GM18511 (cell line): ENCODE data around the gene PCNX3.
"Not testable (repeated sequence)": the region's sequence is repeated elsewhere in the genome, so short reads cannot be mapped to it uniquely, and the experiment has no call there.

Experiments
- ATAC-seq: cut with Tn5 transposase; IDR thresholded peaks from one replicate; pipeline ENCODE4 v1.9.1; 2021; ENCODE audit warnings: mild to moderate bottlenecking, moderate library complexity; ENCODE audit not compliant: unreplicated experiment

Gene PCNX3

GRCh38 chr11:65652511-65653228 is 37.1 kb downstream of the PCNX3 start:
- peak; percentile 83 for ATAC-seq

DNA sequence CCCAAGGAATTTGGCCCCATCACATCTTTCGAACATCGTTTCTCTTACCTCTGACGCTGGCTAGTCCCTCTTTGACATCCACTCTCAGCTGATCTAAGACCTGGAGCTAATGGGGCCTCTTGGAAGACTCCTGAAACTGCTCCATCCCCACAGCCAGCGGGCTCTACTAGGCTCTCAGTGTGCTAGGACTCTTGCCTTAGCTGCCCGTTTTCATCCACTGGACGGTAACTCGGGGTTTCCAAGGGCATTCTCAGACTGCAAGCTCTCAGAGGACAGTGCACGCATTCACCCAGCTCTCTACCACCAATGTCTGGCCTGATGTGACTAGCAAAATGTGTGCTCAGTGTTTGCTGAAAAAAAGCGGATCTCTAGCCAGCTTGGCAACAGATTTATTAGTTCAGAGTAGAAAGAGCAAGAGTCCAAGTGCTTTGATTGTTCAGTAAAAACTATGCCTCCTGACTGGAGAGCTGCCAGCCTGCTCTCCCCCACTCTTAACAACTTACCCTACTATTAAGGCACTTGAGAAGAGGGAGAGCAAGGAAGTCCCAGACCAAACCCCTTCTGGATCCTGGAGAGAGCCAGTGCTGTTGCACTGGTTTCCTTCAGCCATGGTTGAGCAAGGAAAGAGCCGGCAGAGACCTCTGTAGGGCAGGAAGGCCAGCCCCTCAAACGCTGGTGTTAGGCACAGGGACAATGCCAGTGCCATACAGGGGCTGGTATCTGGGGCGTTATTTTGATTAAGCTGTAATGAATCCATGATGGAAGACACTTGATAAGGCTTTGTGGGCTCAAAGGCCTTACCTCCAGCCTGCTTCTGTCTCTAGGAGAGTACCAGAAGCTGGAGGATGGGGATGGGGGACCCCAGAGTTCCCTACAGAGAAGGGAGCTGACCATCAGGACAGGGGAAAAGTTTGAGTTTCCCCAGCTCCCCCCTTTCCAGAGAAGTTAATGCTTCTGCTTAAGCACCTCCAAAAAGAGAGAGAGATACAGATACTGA is 38.0 kb downstream of the PCNX3 start:
- ATAC-seq: no peak

DNA sequence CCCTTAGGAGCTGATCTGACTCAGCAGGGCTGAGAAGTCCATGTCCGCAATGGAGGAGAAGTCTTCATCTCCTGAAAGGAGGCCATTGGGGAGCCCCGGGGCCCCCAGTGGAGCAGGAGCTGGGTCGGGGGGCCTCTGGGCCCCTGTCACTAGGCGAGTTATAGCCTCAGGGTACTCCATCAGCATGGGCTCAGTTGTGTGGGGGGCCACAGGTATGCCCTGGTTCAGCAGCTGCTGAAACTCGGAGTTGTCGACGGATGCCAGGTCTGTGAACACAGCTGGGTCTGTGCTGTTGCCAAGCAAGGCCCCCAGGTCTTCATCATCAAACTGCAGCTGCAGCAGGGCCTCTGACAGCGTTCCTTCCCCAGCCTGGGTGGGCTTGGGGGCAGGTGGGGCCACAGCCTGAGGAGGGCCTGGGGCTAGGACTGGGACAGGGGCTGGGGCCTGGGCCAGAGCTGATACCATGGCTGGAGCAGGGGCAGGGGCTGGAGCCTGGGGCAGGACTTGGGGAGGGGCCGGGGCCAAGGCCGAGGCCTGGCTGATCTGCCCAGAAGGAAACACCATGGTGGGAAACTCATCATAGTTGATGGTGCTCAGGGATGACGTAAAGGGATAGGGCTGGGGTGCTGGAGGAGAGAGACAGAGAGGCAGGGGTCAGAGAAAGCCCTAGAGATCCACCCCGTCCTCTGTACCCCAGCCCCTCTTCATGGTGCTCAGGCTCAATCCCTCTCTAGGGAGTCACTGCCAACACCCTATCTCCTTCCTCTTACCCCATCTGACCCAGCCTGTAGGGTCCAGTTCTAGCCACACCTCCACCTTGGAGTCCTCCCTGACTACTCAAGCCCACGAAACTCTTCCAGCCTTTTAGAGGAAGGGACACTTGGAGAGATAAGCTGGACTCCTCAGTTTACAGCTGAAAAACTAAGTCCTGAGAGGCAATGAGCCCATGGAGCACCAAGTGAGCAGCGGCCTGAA is 39.1 kb downstream of the PCNX3 start:
- no peak for ATAC-seq

DNA sequence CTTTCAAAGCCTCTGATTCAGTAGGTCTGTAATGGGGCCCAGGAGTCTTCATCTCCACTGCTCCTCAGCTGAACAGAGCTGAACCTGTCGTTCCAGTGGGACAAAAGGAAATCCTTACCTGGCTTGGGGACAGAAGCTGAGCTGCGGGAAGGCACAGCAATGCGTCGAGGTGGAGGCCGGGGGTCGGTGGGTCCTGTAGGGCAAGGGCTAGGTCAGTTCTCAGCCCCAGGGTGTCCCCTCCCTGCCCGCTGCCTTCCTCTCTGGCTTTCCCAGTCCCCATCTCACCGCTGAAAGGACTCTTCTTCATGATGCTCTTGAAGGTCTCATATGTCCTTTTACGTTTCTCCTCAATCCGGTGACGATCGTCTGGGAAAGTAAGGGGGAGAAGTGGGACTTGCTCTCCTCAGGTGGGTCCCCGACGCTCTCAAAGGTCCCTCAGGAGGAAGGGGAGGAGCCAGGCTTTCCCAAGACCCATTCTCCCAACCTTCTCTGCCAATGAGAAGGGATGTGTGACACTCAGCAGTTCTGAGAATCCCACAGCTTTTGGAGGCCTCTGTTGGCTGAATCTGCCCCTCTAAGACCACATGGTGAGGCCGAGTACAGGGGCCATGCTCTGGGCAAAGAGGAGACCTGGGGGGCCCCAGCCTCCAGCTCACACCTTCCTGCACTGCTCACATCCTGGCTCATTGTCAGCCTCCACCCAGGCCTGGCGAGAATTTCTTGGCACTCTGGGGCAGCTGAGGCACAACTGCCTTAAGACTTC is 40.2 kb downstream of the PCNX3 start:
- no peak for ATAC-seq

GRCh38 chr11:65657426-65657825 is 41.9 kb downstream of the PCNX3 start:
- no peak for ATAC-seq

DNA sequence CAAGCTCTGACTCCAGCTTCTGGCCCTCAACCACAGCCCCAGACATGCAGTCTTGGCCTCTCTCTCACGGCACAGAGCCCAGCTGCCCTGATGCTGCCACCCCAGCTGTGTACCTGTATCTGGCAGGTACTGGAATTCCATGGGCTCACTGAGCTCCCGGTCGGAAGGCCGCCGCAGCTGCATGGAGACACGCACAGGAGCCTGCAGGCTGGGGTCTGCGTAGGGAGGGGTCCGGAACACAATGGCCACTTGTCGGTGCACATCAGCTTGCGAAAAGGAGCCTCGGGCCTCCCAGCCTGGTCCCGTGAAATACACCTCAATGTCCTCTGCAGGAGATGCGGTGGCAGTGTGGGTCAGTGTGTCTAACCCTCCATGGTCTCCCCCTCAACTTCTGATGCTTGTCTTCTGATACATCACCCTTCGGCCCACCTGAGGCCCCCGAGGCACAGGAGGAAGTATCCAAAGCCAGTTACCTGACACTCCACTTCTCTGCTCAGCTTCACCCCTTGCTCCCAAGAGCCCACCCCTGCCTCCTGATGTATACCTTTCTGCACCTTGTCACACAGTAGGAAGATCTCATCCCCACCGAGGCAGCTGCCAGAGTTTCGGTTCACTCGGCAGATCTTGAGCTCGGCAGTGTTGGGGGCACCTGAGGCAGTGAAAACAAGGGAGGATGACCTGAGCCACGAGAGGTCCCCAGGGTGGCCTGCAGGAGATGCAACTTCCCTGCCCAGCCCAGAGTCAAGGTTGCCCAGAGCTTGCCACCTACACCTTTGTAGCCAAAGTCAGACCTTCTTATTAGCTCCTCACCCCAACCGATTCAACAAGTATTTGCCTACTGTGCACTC is 42.8 kb downstream of the PCNX3 start:
- no peak for ATAC-seq

DNA sequence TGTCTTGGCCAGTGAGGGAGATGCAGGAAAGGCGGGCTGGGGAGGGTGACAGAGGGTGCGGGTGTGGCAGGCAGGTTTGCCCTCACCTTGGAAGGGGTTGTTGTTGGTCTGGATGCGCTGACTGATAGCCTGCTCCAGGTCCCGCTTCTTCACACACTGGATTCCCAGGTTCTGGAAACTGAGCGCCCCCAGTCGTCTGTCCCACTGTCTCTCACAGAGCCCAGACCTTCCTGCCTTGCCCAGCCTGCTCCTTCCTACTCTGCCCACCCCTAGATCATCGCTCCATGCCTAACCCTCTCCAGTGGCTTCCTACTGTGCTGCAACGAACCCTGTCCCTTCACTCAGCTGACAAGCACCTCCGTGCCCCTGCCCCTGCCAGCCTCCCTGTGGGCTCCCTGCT is 44.5 kb downstream of the PCNX3 start:
- ATAC-seq: no peak

DNA sequence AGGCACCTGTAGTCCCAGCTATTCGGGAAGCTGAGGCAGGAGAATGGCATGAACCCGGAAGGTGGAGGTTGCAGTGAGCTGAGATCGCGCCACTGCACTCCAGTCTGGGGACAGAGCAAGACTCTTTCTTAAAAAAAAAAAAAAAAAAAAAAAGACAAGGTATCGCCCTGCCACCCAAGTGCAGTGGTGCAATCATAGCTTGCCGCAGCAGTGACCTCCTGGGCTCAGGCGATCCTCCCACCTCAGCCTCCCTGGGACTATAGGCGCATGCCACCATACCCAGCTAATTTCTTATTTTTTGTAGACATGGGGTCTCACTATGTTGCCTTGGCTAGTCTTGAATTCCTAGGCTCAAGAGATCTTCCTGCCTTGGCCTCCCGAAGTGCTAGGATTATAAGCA is 45.3 kb downstream of the PCNX3 start:
- not testable (repeated sequence) for ATAC-seq

- ATAC-seq: no peak
These were observed 46.1 kb downstream of the PCNX3 start for GRCh38 chr11:65661599-65662246.

DNA sequence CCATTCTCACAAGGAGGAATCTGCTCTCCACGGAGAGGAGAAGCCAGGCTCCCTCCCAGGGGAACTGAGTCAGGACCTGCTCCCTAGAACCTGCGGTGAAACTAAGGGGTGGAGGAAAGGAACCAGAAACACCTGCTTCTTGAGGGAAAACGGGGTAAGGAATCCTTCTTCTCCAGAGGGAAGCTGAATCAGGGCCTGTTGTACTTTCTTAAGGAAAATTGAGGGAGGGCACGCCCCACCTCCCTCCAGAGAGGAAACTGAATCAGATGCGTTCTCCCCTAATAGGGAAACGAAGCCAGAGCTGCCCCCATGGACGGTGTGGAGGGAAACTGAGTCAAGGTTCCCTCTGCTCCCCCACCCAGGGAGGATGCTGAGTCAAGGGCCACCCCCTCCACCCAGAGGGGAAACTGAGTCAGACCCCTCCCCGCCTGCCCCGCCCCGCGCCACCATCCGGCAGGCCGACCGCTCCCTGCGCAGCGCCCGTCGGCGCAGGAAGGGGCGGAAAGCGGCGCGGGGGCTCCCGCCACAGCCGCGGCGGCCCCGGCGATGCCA is 46.7 kb downstream of the PCNX3 start:
- peak; percentile 17 for ATAC-seq

DNA sequence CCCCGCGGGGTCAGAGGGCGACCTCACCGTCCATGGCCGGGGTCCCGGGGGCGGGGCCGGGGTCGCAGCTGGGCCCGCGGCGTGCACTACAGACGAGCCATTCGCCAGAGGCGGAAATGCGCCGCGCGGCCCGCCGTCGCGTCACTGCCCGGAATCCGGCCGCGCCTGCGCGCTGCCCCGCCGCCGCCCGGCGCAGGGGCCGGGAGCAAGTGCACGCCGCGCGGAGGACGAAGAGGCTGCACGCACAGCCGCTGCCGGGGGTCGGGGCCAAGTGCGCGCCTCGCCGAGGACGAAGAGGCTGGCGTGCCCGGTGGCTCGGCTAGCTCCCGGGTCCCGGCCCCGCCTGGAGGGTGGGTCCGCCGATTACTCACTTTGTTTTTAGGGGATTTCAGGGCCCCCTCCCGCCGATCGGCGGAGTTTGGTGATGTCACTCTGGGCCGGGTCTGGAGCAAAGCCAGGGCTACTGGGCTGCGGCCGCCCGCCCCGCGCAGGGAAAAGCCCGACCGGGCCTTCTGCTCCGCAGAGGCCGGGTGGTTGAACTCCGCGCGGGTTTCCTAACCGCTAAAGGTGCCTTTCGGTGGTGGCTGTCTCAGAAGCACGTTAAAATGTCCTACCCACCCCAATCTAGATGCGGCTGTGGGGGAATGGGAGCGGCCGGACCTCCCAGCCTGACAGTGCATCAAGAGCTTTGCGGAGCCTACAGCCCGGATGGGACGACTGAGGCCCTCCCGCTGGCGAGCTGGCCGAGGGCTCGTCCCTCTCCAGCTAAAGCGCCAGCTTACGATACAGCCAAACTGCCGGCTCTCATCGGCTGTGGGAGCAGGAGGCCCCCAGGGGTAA is 47.4 kb downstream of the PCNX3 start, which contains the start of gene RELA:
Gene RELA (minus strand): TSS at position 118 of the 840 bp plus-strand sequence. CDS start 84 bp downstream, at position 34.
- peak; percentile 83 for ATAC-seq

- ATAC-seq: peak; percentile 36
These were observed 48.1 kb downstream of the PCNX3 start for GRCh38 chr11:65663639-65664200.

DNA sequence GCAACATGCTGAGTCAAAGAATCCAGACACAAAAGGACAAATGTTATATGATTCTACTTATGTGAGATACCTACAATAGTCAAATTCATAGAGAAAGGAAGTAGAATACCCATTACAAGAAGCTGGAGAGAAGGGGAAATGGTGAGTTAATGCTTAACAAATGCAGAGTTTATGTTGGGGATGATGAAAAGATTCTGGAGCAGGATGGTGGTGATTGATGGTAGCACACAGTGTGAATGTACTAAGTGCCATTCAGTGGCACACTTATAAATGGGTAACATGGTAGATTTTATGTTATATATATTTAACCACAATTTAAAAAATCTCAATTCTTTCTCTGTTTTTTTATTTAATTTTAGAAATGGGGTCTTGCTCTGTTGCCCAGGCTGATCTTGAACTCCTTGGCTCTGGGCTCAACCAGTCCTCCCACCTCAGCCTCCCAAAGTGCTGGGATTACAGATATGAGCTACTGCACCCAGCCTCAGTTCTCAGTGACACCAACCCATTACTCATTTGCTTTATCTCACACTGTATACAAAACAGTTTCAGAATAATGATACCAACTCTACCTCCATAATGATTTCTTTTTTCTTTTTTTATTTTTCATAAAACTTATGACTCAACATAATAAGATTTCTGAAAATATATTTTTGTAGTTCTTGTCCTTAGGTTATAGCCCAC is 56.7 kb downstream of the PCNX3 start:
- no peak for ATAC-seq

- no peak for ATAC-seq
These were observed 57.4 kb downstream of the PCNX3 start for GRCh38 chr11:65672982-65673381.

- no peak for ATAC-seq
These were observed 64.7 kb downstream of the PCNX3 start for GRCh38 chr11:65680192-65680743.

DNA sequence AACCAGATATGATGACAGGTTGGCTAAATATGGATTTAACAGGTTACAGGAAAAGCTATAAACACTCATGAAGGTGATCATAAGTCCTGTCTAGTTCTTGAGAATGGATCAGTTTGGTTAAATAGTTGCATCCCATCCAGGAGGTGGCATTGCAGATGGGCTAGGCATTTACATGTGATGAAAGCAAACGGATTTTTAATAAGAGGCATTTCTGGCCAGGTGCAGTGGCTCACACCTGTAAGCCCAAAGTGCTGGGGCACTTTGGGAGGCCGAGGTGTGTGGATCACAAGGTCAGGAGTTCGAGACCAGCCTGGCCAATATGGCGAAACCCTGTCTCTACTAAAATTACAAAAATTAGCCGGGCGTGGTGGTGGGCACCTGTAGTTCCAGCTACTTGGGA is 67.9 kb downstream of the PCNX3 start:
- not testable (repeated sequence) for ATAC-seq
